ENCODE data around the gene HSF2. TPM values are rescaled to one million over a fixed set of nuclear protein-coding genes. Genes with fewer than 3 reads are reported as not detected.

The HSF2 gene
- total RNA-seq, 1 donor from 2014 or later, result 31.8 TPM

GRCh38 chr6:122392564-122393350 lies 6.7 kb upstream of the HSF2 start:
- TF ChIP-seq CTCF (conservative IDR thresholded peaks at IDR 0.05), result no peak
- H3K36me3 Mint-ChIP-seq (ENCODE audit: low read depth), result no peaks in the 10 kb centered on the region
- H3K27ac Mint-ChIP-seq (ENCODE audit: unreplicated experiment), result no peak overlapping the region
- DNase-seq (ENCODE audit: low read depth, low spot score), result no peak
- no peak overlapping the region for H3K4me3 Mint-ChIP-seq
- peaks cover 4% of the 10 kb centered on the region for H3K4me1 Mint-ChIP-seq
- H3K9me3 Mint-ChIP-seq, result no peaks in the 10 kb centered on the region
- peaks cover 7% of the 10 kb centered on the region for H3K27me3 Mint-ChIP-seq (ENCODE audit: low read depth)

GRCh38 chr6:122393351-122393896 lies 6.0 kb upstream of the HSF2 start:
- Mint-ChIP-seq H3K36me3 (ENCODE audit: low read depth) (no peaks in the 10 kb centered on the region), H3K27me3 (ENCODE audit: low read depth) (peaks cover 7% of the 10 kb centered on the region), H3K27ac (ENCODE audit: unreplicated experiment) (no peak overlapping the region), H3K4me1 (peaks cover 4% of the 10 kb centered on the region), H3K9me3 (no peaks in the 10 kb centered on the region), H3K4me3 (no peak overlapping the region)
- no peak for DNase-seq (ENCODE audit: low read depth, low spot score)
- TF ChIP-seq CTCF (conservative IDR thresholded peaks at IDR 0.05), result no peak

DNA sequence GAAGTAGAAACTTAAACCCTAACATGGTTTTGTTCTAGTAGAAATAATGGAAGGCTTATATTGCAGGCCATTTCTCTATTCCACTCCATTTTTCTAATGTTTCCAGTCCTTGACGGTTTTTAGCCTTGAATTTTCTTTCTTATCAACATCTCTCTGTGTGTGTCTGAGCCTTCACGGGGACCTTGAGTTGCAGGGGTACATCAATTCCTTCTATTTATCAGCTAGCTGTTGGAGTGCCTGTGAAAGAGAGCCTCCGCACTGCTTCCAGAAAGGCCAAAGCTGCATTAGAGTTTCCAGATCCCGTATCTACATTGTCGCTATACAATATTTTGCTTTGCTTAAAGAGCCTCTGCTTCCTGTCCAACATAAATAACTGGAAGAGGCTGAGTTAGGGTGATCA lies 5.4 kb upstream of the HSF2 start:
- TF ChIP-seq CTCF (conservative IDR thresholded peaks at IDR 0.05), result no peak
- Mint-ChIP-seq H3K36me3 (ENCODE audit: low read depth) (no peaks in the 10 kb centered on the region), H3K27me3 (ENCODE audit: low read depth) (peaks cover 7% of the 10 kb centered on the region), H3K4me3 (no peak overlapping the region), H3K4me1 (peaks cover 5% of the 10 kb centered on the region), H3K27ac (ENCODE audit: unreplicated experiment) (no peak overlapping the region), H3K9me3 (no peaks in the 10 kb centered on the region)
- no peak for DNase-seq (ENCODE audit: low read depth, low spot score)

DNA sequence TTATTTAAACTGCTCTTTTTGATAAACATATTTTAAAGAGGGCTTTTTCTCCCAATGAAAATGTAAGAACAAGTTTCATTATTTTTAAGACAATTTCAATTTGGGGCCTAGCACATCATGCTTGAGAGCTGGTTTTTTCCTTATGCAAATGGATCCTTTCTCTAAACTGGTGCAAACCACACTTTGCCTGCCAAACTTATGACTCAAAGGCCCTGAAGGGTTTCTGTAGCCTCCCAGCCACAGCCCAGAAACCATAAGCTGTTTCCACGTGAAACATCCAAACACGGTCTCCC lies 451 bp upstream of the HSF2 start:
- peaks cover 2% of the 10 kb centered on the region for H3K36me3 Mint-ChIP-seq (ENCODE audit: low read depth)
- no peak for DNase-seq (ENCODE audit: low read depth, low spot score)
- H3K4me3 Mint-ChIP-seq, result peak overlapping the region; percentile 92
- H3K27ac Mint-ChIP-seq (ENCODE audit: unreplicated experiment), result peak overlapping the region; percentile 36
- H3K9me3 Mint-ChIP-seq, result no peaks in the 10 kb centered on the region
- no peak for TF ChIP-seq CTCF (conservative IDR thresholded peaks at IDR 0.05)
- H3K27me3 Mint-ChIP-seq (ENCODE audit: low read depth), result peaks cover 3% of the 10 kb centered on the region
- peaks cover 27% of the 10 kb centered on the region for H3K4me1 Mint-ChIP-seq

- H3K9me3 Mint-ChIP-seq, result no peaks in the 10 kb centered on the region
- no peak for TF ChIP-seq CTCF (conservative IDR thresholded peaks at IDR 0.05)
Measured at GRCh38 chr6:122400121-122400450, 634 bp downstream of the HSF2 start.

More at GRCh38 chr6:122400121-122400450, 634 bp downstream of the HSF2 start:
- Mint-ChIP-seq H3K27me3 (ENCODE audit: low read depth) (no peaks in the 10 kb centered on the region), H3K36me3 (ENCODE audit: low read depth) (peaks cover 4% of the 10 kb centered on the region), H3K4me1 (peaks cover 29% of the 10 kb centered on the region), H3K4me3 (peak overlapping the region; percentile 99), H3K27ac (ENCODE audit: unreplicated experiment) (peak overlapping the region; percentile 97)
- peak; percentile 10 for DNase-seq (ENCODE audit: low read depth, low spot score)

All from neural crest cell (in vitro differentiated cells).